ENCODE measurements around the gene LITAFD. TPM values are rescaled to one million over a fixed set of nuclear protein-coding genes. Genes with fewer than 3 reads are reported as not detected.

Gene LITAFD
- total RNA-seq, 2 donors from 2014 or later, result not detected

DNA sequence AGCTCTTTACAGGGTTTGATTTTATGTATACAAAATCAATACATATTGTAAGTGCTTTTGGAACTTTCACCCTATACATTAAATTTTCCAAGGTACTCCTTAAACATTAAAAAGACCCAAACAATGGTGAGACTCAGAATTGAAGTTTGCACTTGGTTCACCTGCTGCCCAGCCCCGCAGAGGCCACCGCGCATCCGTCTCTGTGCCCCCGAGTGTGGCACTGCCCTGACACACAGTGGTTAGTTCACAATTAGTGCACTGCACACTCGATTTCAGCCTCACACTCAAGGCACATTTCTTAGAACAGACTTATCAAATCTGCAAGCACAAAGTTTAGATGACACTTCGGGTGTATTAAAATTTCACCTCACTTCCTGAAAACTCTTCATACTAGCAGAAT lies 43.3 kb downstream of the LITAFD start:
- 91 to 100% methylated on average over 4 to 7 of the region's 7 CpGs for WGBS, 2 experiments (ENCODE audit: insufficient coverage in 1 of 2, insufficient read length in 1 of 2)
- Mint-ChIP-seq H3K27ac (no peak overlapping the region), H3K4me1 (no peaks in the 10 kb centered on the region), H3K27me3 (ENCODE audit: insufficient read depth) (no peaks in the 10 kb centered on the region), H3K9me3 (no peaks in the 10 kb centered on the region), H3K36me3 (ENCODE audit: low read depth) (peaks cover 65% of the 10 kb centered on the region), H3K4me3 (no peak overlapping the region)
- no peak overlapping the region for H3K9ac ChIP-seq (ENCODE audit: extremely low read depth, low read length, poor library complexity, severe bottlenecking)
- DNase-seq, result no peak
- H3K4me3 ChIP-seq (ENCODE audit: low read length), result no peak overlapping the region
- no peak overlapping the region for H3K27ac ChIP-seq (ENCODE audit: low read depth, low read length)
- no peaks in the 10 kb centered on the region for H3K9me3 ChIP-seq (ENCODE audit: control insufficient read depth, low read length)
- TF ChIP-seq, protein P1, sequence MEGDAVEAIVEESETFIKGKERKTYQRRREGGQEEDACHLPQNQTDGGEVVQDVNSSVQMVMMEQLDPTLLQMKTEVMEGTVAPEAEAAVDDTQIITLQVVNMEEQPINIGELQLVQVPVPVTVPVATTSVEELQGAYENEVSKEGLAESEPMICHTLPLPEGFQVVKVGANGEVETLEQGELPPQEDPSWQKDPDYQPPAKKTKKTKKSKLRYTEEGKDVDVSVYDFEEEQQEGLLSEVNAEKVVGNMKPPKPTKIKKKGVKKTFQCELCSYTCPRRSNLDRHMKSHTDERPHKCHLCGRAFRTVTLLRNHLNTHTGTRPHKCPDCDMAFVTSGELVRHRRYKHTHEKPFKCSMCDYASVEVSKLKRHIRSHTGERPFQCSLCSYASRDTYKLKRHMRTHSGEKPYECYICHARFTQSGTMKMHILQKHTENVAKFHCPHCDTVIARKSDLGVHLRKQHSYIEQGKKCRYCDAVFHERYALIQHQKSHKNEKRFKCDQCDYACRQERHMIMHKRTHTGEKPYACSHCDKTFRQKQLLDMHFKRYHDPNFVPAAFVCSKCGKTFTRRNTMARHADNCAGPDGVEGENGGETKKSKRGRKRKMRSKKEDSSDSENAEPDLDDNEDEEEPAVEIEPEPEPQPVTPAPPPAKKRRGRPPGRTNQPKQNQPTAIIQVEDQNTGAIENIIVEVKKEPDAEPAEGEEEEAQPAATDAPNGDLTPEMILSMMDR (conservative IDR thresholded peaks at IDR 0.05), result no peak
- H3K4me1 ChIP-seq (ENCODE audit: control insufficient read depth, insufficient read depth, low read length), result no peaks in the 10 kb centered on the region
- H3K27me3 ChIP-seq (ENCODE audit: control insufficient read depth, insufficient read depth, low read length, poor library complexity, severe bottlenecking), result no peaks in the 10 kb centered on the region
- peaks cover 61% of the 10 kb centered on the region for H3K36me3 ChIP-seq (ENCODE audit: control insufficient read depth, insufficient read depth, low read length)

DNA sequence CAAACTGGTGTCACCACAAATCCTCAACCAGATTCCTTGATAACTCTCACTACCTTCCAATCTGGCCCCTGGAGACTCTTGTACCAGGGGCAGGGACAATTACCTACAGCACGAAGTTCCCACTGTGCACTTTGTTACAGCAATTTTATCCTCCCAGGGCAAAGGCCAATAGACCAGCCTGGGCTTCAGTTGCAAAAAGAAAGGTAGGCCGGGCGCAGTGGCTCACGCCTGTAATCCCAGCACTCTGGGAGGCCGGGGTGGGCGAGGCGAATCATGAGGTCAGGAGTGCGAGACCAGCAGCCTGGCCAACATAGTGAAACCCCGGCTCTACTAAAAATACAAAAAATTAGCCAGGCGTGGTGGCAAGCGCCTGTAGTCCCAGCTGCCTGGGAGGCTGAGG lies 44.7 kb downstream of the LITAFD start:
- DNase-seq, result no peak
- no peaks in the 10 kb centered on the region for H3K27me3 ChIP-seq (ENCODE audit: control insufficient read depth, insufficient read depth, low read length, poor library complexity, severe bottlenecking)
- Mint-ChIP-seq H3K4me3 (no peak overlapping the region), H3K36me3 (ENCODE audit: low read depth) (peaks cover 51% of the 10 kb centered on the region), H3K4me1 (peaks cover 2% of the 10 kb centered on the region), H3K27ac (no peak overlapping the region), H3K27me3 (ENCODE audit: insufficient read depth) (no peaks in the 10 kb centered on the region), H3K9me3 (no peaks in the 10 kb centered on the region)
- peaks cover 48% of the 10 kb centered on the region for H3K36me3 ChIP-seq (ENCODE audit: control insufficient read depth, insufficient read depth, low read length)
- H3K4me1 ChIP-seq (ENCODE audit: control insufficient read depth, insufficient read depth, low read length), result no peaks in the 10 kb centered on the region
- no peak overlapping the region for H3K4me3 ChIP-seq (ENCODE audit: low read length)
- WGBS, 2 experiments (ENCODE audit: insufficient coverage in 1 of 2, insufficient read length in 1 of 2), result 95 to 99% methylated on average over 11 of the region's 11 CpGs
- no peak overlapping the region for H3K9ac ChIP-seq (ENCODE audit: extremely low read depth, low read length, poor library complexity, severe bottlenecking)
- no peak overlapping the region for H3K27ac ChIP-seq (ENCODE audit: low read depth, low read length)
- TF ChIP-seq, protein P1 (conservative IDR thresholded peaks at IDR 0.05), result no peak
- H3K9me3 ChIP-seq (ENCODE audit: control insufficient read depth, low read length), result no peaks in the 10 kb centered on the region

DNA sequence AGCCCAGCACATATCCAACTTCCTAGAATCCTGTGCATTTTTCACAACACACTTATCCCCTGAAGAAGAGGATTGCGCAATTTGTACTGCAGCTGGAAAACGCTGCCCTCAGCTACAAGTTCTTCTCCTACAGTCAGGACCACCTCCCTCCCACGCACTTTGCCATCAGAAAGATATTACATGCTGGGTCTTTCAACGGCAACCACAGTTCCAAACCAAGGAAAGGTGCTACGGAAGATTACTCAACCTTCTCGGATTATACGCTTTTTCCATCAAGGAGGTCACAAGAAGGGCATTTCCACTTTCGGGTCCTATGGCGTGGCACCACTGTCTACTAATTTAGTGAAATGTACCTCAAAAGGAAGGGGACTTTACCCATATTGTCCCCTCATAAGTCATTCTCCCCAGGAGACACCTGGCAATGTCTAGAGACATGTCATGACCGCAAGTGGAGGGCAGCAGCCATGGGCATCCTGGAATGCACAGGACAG lies 46.4 kb downstream of the LITAFD start:
- Mint-ChIP-seq H3K27me3 (ENCODE audit: insufficient read depth) (no peaks in the 10 kb centered on the region), H3K36me3 (ENCODE audit: low read depth) (peaks cover 39% of the 10 kb centered on the region), H3K9me3 (no peaks in the 10 kb centered on the region), H3K27ac (no peak overlapping the region), H3K4me1 (peaks cover 4% of the 10 kb centered on the region), H3K4me3 (no peak overlapping the region)
- no peak overlapping the region for H3K27ac ChIP-seq (ENCODE audit: low read depth, low read length)
- H3K36me3 ChIP-seq (ENCODE audit: control insufficient read depth, insufficient read depth, low read length), result peaks cover 31% of the 10 kb centered on the region
- H3K4me1 ChIP-seq (ENCODE audit: control insufficient read depth, insufficient read depth, low read length), result no peaks in the 10 kb centered on the region
- no peaks in the 10 kb centered on the region for H3K9me3 ChIP-seq (ENCODE audit: control insufficient read depth, low read length)
- H3K27me3 ChIP-seq (ENCODE audit: control insufficient read depth, insufficient read depth, low read length, poor library complexity, severe bottlenecking), result no peaks in the 10 kb centered on the region
- no peak for DNase-seq
- TF ChIP-seq, protein P1 (conservative IDR thresholded peaks at IDR 0.05), result no peak
- no peak overlapping the region for H3K9ac ChIP-seq (ENCODE audit: extremely low read depth, low read length, poor library complexity, severe bottlenecking)
- 93 to 96% methylated on average over 9 to 10 of the region's 10 CpGs for WGBS, 2 experiments (ENCODE audit: insufficient coverage in 1 of 2, insufficient read length in 1 of 2)
- no peak overlapping the region for H3K4me3 ChIP-seq (ENCODE audit: low read length)
